HG02970 (cell line): Measurements from ENCODE around the gene KANK3.
"Not testable (repeated sequence)": the region's sequence is repeated elsewhere in the genome, so short reads cannot be mapped to it uniquely, and the experiment has no call there.

ENCODE experiments used
- ATAC-seq: cut with Tn5 transposase; IDR thresholded peaks from one replicate; pipeline ENCODE4 v1.9.1; 2021; ENCODE audit warnings: mild to moderate bottlenecking, moderate library complexity, moderate number of reproducible peaks; ENCODE audit not compliant: unreplicated experiment, low FRiP score

Gene KANK3

DNA sequence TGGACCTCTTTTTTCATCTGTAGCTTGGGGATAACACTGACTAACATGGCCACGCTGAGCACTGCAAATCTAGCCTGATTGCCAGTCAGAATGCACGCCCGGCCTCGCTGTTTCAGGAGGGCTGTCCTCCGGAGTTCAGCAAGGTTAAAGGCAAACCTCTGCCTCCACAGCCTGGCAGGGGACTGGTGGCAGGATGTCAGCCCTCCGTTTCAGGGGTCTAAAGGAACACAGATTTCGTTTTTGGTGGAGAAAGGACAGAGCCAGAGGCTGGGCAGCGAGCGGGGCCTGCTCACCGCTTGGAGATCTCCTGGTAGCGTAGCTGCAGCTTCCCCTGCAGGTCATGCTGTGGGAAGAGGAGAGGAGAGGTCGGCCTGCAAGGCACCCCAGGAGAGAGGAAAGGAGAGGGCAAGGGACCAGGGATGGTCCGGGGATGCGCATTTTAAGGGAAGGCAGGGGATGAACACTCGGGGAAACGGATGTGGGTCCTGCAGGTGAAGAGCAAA, 22.4 kb downstream of the KANK3 start:
- no peak for ATAC-seq

DNA sequence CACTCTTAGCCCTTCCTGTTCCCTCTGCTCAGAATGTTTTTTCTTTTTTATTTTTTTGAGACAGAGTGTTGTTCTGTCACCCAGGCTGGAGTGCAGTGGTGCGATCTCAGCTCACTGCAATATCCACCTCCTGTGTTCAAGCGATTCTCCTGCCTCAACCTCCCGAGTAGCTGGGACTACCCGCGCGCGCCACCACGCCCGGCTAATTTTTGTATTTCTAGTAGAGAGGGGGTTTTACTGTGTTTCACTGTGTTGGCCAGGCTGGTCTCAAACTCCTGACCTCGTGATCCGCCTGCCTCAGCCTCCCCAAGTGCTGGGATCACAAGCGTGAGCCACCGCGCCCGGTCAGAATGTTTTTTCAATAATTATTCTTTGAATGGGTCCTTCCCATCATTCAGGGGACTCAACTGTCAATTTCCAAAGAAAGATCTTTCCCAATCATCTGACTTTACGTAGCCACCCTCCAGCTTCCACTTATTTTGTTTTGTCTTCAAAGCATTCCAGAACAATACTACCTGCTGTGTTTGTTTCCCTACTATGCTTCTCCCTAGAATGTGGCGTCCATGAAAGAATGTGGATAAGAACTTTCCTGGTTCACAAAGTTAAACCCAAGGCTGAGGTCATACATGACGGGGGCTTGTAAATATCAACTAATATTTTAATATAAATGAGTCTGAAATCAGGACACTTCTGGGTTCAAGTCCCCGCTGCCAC, 23.1 kb downstream of the KANK3 start:
- no peak for ATAC-seq

DNA sequence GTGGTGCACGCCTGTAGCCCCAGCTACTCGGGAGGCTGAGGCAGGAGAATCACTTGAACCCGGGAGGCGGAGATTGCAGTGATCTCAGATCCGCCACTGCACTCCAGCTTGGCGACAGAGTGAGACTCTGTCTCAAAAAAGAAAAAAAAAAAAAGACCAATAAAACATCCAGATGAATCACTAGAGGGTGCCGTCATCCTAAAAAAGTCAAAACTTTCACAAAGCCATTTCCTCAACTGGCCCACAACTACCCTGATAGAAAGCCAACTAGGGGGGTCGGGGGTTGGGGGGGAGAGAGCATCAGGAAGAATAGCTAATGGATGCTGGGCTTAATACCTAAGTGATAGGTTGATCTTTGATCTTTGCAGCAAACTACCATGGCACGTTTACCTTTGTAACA, 24.2 kb downstream of the KANK3 start:
- ATAC-seq = not testable (repeated sequence)

DNA sequence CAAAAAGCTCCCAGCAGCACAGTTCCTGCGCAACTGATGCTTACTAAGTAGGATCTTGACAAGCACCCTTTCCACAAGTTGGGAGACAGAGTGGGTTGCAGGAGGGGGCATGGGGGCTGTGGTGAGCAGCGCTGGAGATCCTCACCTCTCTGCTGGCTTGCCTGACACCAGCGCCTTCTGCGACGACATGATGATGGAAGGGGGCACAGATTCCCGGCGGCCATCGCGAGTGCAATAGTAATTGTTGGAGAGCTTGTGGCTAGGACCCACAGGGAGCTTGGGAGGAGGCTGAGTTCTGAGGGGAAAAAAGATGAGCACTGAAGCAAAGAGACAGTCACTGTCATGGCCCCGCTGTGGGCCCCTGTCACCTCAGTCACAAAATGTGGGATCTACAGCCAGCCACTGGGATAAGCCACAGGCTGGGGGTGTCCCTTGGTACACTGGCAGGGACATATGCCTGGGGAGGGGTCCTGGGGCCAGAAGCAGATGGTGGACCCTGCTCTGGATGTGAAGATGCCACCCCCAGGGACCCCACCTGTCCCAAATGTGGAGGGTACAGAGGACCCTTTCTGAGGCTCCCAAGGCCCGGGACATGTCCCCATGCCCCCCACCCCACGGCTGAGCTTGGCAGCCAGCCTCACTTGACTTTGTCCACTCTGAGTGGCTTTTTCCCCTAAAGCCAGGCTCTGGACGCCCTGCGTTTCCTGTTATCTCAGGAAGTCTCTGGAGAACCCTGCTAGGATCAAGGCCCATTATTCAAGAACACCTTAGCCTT, 26.5 kb downstream of the KANK3 start:
- ATAC-seq = no peak

DNA sequence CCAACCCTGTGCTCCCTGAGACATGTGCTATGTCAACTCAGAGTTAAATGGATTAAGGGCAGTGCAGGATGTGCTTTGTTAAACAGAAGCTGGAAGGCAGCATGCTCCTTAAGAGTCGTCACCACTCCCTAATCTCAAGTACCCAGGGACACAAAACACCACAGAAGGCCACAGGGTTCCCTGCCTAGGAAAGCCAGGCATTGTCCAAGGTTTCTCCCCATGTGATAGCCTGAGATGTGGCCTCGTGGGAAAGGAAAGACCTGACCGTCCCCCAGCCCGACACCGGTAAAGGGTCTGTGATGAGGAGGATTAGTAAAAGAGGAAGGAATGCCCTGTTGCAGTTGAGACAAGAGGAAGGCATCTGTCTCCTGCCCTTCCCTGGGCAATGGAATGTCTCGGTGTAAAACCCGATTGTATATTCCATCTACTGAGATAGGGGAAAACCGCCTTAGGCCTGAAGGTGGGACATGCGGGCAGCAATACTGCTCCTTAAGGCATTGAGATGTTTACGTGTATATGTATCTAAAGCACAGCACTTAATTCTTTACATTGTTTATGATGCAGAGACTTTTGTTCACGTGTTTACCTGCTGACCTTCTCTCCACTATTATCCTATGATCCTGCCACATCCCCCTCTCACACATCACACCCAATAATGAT, 28.0 kb downstream of the KANK3 start:
- ATAC-seq = not testable (repeated sequence)

DNA sequence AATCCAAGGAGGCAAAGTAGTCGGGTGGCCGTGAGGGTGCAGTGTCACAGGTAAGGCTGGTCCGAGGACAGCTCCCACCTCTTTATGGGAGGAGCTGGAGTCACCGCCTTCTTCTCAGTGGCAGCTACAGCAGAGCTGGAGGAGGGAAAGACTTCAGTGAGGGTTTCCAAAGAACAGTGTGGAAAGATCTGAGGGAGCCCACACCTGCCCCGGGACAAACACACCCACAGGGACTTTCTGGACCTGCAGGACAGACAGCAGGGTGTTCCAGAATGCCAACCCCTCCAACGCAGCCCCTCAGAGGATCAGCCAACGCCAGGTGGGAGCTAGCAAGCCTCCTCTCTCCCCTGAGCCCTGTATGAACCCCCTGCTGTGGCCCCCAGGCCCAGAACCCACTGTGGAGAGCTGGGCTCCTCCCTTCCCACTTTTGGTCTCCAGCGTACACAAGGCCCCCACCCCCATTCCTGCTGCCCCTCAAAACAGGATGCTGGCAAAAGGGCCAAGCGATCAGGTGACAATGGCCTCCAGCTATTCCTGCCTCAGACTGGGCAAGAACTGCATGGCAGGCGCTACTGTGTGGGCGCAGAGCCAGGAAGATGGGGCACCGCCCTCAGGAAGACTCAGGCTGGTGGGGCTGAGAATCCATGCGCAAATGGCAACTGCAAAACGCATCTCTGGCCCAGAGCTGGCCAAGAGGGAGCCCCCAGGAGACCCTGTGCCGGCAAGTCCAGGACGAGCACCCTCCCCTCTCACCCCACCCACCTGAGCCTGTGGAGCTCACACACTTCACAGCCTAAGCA, 31.4 kb downstream of the KANK3 start:
- ATAC-seq = no peak

DNA sequence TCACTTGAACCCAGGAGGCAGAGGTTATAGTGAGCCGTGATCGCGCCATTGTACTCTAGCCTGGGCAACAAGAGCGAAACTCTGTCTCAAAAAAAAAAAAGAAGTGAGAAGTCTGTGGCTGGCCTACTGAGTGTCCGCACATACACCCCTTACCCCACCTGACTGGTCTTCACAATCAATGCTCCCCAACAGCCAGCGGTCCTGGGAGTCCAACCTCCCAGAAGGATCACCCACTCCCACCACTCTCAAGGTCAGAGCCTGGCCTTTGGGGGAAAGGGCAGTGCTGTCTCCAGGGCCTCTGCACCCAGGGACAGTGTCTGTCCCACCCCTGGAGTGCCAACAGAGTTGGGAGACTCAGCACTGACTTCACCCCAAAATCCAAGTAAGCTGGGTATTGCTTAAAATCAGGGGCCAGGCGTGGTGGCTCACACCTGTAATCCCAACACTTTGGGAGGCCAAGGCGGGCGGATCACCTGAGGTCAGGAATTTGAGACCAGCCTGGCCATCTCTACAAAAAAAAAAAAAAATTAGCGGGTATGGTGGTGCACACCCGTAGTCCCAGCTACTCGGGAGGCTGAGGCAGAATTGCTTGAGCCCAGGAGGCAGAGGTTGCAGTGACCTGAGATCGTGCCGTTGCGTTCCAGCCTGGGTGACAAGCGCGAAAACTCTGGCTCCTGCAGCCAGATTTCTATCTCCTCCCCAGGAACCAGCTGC, 32.6 kb downstream of the KANK3 start:
- ATAC-seq = no peak

DNA sequence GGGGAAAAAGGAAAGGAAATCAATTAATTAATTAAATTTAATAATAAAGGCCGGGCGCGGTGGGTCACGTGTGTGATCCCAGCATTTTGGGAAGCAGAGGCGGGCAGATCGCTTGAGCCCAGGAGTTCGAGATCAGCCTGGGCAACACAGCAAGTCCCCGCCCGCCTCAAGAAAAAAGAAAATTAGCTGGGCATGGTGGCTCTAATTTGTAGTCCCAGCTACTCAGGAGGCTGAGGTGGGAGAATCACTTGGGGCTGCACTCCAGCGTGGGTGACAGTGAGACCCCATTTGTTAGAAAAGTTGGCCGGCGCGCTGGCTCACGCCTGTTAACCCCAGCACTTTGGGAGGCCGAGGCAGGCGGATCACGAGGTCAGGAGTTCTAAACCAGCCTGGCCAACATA, 34.2 kb downstream of the KANK3 start:
- ATAC-seq = no peak

DNA sequence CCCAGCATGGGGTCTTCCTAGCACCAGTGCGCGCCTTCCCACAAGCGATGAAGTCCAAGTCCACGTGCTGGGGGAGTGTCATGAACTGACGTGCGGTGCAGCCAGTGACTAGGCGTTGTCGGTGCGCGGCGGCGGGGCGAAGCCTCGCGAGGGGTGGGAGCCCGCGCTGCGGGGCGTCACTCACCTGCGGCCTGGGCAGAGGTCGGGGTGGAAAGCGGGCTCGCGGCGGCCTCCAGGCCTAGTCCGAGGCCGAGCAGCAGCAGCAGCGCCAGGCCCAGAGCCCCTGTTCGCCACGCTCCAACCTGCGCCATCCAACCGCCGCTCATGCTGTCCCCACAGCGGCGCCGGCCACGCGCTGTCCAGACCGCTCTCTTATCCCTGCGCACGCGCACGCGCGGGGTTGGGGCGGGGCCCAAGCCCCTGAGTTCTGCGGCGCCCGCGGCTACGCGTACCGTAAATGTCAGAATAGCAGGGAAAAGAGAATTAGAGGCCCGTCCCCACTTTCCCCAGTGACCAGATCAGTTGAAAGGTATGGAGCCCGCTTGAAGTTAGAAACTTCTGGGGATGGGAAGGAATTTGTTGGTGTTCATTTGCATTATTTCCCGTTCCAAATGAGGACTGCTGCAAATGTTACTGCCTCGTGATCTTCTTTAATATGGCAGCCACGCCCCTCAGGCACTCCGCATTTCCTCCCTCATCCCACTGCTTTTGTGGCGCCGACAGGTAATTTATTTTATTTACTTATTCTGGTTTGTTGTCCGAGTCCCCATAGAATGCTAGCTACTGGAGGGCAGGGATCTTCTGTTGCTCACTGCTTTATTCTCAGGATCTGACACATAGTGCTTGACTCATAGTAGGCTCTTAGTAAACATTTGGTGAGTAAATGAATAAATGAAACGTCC, 34.8 kb downstream of the KANK3 start, which contains the start of gene CD320:
Gene CD320, minus strand, starts transcription at position 394 of the 902 bp plus-strand sequence. Its CDS starts 68 bp downstream, at position 326.
- ATAC-seq = peak; percentile 71

DNA sequence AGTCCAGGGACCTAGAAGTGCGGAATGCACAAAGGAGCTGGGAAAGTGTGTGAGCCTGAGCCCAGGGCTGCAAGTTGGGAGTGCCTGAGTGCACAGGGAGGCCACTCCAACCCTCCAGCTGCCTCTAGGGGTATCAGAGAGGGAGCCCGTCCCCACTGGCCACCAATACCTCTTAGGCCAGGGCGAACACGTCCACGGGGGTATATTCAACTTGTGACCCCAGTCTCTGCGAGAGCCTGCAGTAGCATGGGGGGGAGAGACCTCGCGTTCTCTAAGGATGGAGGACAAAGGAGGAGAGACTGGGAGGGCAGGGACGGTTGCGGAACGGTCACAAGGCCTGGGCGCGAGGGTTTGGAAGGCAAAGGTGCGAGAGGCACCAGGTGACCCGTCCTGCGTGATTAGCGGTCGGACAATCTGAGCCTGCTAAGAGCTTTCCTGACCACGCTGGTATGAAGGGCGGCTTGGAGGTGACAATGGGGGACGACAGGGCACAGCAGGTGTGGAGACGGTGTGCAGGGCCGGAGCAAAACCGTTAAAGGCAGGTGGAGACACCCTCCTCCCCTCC, 35.6 kb downstream of the KANK3 start:
- ATAC-seq = no peak

DNA sequence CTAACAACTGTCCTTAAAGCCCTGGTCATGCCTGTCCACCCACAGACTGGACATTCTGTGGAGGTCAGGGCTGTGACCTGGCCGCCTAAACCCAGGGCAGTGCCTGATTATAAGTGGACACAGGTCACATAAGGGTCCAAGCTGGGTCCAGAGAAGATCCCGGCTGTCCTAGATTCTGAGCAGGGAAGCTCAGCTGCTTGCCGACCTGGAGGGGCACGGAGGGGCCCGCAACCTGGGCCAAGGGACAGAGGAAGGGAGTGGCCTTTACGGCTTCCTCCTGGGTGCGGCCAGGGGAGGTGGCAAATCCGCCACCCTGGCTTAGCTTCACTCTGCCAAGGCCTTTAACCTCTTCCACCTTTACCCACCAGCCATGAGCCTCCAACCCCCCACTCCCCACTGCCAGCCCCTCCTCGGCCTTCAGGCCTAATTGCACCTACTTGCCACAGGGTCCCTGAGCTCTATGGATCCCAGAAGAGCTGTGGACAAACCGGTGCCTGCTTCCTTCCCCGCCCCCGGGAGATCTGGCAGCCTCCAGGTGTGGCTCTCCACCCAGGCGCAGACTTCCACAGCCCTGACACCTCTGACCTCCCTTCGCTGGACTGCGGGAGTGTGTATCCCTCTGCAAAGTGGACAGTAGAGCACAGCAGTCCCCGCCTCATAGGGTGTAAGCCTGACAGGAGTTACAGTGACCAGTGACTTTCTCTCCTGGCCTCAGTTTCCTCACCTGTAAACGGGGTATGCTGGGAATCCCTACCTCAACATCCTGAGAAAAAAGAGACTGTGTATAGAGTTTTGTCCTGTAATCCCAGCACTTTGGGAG, 36.6 kb downstream of the KANK3 start:
- no peak for ATAC-seq

DNA sequence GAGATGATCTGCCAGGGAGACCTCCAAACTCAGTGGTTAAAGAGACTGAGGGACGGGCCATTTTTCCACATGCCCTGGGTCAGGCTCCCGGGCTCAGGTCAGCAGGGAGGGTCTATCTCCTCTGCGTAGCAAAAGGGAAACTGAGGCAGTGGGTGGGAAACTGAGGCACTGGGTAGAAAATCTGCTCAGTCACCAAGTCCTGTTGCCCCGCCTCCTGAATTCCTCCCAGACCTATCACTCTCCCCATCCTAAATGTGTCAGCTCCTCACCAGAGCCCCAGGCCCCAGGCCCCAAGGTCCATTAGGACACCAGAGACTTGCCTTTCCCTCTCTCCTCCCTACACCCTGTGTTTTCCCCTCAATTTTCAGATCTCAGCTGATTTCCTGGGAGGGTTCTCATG, 37.3 kb downstream of the KANK3 start:
- no peak for ATAC-seq

DNA sequence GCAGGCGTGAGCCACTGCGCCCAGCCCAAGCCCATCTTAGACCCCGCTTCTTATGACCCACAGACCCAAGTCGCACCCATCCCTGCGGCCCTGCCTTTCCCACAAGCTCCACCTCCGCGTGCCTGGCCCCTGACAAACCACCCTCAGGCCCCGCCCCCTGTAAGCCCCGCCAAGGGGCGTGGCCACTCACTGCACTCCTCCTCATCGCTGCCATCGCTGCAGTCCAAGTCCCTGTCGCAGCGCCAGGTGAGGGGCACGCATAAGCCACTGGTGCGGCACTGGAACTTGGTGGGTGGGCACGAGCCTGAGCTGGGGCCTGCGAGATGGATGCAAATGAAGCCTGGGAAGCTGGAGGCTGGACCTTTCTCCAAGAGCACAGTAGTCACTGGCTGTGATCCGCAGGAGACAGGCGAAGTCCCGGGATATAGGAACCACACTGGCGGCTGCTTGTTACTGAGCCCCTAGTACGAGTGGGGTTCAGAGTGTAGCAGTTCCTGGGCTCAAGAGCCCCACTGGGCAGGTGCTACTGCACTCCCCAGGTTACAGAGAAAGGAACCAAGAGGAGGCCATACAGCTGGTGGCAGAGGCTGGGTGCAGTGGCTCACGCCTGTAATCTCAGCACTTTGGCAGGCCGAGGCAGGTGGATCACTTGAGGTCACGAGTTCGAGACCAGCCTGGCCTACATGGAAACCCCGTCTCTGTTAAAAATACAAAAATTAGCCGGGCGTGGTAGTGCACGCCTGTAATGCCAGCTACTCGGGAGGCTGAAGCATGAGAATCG, 38.0 kb downstream of the KANK3 start:
- no peak for ATAC-seq

DNA sequence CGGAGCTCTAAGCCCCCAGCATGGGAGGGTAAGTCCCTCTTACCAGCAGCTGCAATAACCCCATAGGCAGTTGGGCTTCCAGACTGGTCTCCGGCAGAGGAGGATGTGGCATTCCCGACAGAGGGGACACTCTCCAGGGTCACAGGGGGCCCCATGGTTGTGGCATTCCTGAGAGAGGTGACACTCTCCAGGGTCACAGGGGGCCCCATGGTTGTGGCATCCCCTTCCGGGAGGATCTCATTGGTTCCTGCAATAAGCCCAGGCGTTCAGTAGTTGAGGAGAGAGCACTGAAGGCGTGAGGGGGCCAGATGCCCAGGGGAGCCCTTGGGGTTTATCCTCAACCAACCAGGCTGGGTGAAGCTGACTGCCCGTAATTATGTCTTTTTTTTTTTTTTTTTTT, 40.3 kb downstream of the KANK3 start:
- no peak for ATAC-seq

DNA sequence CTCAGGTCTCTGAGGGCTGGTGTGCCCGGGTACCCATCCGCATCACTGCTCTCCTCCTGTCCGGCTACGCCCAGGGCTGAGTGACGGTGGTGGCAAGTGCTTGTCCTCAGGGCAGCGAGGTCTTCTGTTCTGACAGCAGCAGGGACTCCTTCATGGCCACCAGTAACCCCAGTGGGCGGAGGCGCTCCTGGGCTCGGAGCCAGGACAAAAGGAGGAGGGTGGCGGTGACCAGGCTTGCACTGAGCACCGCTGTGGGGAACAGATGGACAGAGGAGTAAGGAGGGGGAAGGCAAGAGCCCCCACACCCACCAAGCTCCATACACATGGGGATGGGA, 40.7 kb downstream of the KANK3 start:
- ATAC-seq = no peak

DNA sequence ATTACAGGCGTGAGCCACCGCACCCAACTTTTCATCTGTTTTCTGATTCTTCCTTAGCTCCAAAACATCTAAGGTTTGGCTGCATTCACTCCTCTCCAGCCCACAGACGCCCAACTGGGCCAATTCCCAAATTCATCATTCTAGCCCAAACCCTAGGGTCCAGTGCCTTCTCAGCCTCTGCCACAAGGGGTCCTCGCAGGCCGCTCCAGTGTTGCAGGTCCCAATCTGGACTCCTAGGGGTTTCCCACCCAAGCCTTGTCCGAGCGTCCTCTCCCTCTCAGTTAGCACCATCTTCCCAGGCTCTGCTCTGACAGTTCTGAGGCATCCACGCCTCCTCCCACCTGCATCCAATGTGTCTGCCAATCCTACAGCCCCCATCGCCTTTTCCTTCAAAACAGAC, 51.7 kb downstream of the KANK3 start:
- not testable (repeated sequence) for ATAC-seq

DNA sequence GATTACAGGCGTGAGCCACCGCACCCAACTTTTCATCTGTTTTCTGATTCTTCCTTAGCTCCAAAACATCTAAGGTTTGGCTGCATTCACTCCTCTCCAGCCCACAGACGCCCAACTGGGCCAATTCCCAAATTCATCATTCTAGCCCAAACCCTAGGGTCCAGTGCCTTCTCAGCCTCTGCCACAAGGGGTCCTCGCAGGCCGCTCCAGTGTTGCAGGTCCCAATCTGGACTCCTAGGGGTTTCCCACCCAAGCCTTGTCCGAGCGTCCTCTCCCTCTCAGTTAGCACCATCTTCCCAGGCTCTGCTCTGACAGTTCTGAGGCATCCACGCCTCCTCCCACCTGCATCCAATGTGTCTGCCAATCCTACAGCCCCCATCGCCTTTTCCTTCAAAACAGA, 66.6 kb downstream of the KANK3 start:
- not testable (repeated sequence) for ATAC-seq
